Measurements from ENCODE around the gene XPOT.

DNA sequence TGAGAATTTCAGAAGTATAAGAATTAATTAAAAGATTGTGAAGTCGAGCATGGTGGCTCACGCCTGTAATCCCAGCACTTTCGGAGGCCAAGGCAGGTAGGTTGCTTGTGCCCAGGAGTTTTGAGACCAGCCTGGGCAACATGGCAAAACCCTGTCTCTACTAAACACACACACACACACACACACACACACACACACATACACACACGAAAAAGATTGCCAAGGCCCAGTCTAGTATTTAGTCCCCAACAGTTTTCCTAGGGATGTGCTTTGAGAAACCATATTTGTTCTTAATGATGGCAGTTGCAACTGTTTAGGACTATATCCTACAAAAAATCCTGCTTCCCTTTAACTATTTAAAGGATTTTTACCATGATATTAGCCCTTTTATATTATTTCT, 53.7 kb downstream of the XPOT start:
- TF ChIP-seq, protein P1, sequence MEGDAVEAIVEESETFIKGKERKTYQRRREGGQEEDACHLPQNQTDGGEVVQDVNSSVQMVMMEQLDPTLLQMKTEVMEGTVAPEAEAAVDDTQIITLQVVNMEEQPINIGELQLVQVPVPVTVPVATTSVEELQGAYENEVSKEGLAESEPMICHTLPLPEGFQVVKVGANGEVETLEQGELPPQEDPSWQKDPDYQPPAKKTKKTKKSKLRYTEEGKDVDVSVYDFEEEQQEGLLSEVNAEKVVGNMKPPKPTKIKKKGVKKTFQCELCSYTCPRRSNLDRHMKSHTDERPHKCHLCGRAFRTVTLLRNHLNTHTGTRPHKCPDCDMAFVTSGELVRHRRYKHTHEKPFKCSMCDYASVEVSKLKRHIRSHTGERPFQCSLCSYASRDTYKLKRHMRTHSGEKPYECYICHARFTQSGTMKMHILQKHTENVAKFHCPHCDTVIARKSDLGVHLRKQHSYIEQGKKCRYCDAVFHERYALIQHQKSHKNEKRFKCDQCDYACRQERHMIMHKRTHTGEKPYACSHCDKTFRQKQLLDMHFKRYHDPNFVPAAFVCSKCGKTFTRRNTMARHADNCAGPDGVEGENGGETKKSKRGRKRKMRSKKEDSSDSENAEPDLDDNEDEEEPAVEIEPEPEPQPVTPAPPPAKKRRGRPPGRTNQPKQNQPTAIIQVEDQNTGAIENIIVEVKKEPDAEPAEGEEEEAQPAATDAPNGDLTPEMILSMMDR (IDR thresholded peaks at IDR 0.05), result no peak
- TF ChIP-seq POLR2A (IDR thresholded peaks at IDR 0.05), result no peak

Data from lower leg skin (tissue), 3 donors.